Stimulated activated CD4-positive, alpha-beta T cell treated with anti-CD3 and anti-CD28 coated beads, Interleukin-2, amount 100 ng/mL, for 24 hours (primary cell): ENCODE data around the gene GRIN1.
"Not testable (repeated sequence)": the region's sequence is repeated elsewhere in the genome, so short reads cannot be mapped to it uniquely, and the experiment has no call there.

ENCODE experiments used
- DNase-seq, 2 donors: peaks; one replicate each; pipeline ENCODE4 v3.0.0-alpha.2; 2020

The GRIN1 gene

GRCh38 chr9:137111788-137112563, 27.0 kb upstream of the GRIN1 start:
- no peak for DNase-seq

DNA sequence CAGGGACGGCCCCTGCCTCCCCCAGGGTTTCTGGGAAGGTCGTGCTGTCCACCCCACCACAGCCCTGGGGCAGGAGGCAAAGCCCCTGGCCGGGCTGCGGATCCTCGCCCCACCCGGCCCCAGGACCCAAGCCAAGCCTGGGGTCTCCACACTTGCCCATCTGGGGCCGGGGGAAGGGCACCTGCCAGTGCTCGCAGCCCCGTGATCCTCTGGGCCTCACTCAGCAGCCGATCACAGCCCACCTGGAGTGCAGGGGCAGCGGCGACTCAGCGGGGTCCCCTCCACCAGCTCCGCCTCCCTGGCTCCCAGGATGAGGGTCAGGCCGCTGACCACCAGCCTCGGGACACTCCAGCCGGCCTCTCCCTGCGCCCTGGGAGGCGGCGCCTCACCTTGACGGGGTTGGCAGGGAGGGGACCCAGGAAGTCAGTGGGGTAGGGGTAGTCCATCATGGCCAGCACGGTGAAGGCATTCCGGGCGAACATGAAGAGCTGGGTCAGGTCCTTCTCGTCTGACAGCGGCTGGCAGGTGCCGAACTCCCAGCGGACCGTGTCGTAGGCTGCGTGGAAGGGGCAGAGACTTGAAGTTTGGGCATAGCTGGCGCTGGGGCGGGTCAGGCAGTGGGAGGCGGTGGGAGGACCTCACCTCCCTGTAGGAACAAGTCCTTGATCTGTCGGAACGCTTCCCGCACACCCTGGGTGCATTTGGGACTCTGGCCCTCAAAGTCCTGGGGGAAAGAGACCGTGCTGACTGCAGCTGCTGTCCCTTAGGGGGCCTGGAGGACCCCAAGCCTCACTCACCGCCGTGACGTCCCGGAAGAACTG, 26.2 kb upstream of the GRIN1 start:
- no peak for DNase-seq

- peak; percentile 39 to 40 for DNase-seq
These were observed 25.4 kb upstream of the GRIN1 start for GRCh38 chr9:137113385-137114159.

- no peak for DNase-seq
These were observed 24.7 kb upstream of the GRIN1 start for GRCh38 chr9:137114220-137114612.

DNA sequence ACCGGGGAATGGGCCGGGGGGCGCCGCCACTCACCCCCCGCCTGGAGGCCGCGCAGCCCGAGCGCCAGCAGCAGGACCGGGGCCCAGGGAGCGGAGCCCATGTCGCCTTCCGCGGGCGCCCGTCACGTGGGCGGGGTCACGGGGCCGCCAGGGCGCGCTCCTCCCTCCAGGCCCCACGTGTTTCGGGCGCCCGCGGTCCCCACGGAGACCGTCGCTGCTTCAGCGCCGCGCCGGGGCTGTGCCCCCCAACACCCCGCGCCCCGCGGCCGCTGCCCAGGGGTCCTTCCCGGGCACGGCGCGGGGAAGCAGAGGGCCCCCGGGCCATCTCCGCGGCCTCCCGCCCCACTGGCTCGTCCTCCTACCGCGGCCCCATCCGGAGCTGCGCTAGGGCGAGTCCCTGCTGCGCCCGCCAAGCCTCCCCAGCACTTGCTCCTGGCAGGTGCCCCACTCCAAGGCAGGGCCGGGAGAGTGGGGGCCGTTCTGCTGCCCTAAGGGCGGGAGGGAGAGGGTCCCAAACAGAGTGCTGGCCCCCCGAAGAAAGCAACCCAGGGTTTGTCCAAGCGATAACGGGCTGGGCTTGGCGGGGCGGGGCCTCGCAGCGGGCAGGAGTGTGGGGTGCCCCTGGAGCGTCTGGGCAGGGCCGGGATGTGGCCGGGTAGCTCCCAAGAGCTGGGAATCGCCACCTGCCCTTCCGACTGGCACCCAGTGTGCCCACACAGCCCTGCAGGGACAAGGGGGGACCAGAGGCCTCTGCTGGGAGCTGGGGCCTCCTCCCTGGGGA, 24.2 kb upstream of the GRIN1 start, which contains the start of gene DPP7:
DPP7 (minus strand) TSS at position 121 of the 781 bp plus-strand sequence; CDS start at position 101, 20 bp downstream.
- DNase-seq, result peak; percentile 81 to 86

DNA sequence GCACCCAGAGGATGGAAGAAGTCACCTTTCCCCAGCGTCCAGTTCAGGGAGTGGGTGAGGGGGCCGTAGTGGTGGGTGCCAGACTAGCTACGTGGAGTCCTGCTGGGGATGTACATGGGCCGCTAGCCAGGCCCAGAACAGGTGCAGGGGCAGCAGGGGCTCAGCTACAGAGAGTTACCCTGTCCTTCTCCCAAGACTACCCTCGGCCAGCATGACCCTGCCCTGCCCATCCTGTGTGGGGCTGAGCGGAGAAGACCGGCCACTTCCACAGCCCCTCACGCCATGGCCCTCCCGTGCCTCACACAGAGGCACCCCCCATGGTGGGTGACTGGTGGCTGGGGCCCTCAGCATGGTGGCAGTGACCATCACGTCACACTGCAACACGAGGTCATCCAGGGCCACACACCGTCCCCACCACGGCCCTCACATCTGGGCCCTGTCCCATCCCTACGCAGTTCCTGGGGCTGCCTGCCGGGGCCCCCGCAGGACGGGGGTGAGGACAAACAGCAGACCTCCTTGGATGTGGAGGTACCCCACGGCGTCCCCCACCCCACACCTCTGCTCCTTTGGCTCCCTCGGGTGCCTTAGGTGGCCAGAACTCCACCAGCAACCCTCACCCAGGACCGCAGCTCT, 23.4 kb upstream of the GRIN1 start:
- no peak for DNase-seq

DNA sequence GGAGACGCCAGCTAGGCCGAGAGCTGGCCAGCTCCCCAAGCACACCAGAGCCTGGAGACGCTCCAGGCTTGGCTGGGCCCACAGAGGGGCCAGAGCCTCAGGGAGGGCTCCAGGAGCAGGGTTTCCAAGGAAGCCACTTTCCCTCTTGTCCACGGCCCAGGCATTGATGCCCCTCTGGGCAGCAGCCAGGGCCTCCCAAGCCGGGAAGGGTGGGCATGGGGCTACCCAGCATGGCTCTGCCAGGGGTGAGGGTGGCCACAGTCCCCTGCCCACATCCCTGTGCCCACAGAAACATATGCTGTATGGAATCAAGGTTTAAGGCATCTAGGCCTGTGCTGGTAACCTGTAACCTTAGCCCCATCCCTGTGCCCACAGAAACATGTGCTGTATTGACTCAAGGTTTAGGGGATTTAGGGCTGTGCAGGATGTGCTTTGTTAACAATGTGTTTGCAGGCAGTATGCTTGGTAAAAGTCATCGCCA, 22.9 kb upstream of the GRIN1 start:
- no peak for DNase-seq

DNA sequence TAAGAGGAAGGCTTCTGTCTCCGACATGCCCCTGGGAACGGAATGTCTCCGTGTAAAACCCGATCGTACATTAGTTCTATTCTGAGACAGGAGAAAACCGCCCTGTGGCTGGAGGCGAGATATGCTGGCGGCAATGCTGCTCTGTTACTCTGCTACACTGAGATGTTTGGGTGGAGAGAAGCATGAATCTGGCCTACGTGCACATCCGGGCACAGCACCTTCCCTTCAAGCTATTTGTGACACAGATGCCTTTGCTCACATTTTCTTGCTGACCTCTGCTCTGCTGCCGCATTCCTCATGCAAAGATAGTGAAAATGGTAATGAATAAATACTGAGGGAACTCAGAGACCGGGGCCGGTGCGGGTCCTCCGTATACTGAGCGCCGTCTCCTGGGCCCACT, 22.2 kb upstream of the GRIN1 start:
- no peak for DNase-seq

- no peak for DNase-seq
These were observed 21.7 kb upstream of the GRIN1 start for GRCh38 chr9:137117269-137117731.

- DNase-seq, result not testable (repeated sequence)
These were observed 20.8 kb upstream of the GRIN1 start for GRCh38 chr9:137118092-137118603.

GRCh38 chr9:137121927-137122795, 16.8 kb upstream of the GRIN1 start:
- not testable (repeated sequence) for DNase-seq

- not testable (repeated sequence) for DNase-seq
These were observed 16.0 kb upstream of the GRIN1 start for GRCh38 chr9:137122796-137123467.

- DNase-seq, result no peak
These were observed 15.5 kb upstream of the GRIN1 start for GRCh38 chr9:137123468-137123837.

DNA sequence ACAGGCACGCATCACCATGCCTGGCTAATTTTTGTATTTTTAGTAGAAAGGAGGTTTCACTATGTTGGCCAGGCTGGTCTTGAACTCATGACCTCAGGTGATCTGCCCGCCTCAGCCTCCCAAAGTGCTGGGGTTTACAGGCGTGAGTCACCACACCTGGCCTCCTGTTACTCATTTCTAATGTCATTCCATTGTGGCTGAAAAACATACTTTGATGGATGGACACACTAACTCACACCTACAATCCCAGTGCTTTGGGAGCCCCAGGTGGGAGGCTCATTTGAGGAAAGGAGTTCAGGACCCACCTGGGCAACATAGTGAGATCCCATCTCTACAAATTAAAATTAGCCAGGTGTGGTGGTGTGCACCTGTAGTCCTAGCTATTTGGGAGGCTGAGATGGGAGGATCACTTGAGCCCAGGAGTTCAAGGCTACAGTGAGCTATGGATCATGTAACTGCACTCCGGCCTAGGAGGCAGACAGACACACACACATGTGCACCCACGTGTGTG, 14.9 kb upstream of the GRIN1 start:
- not testable (repeated sequence) for DNase-seq

DNA sequence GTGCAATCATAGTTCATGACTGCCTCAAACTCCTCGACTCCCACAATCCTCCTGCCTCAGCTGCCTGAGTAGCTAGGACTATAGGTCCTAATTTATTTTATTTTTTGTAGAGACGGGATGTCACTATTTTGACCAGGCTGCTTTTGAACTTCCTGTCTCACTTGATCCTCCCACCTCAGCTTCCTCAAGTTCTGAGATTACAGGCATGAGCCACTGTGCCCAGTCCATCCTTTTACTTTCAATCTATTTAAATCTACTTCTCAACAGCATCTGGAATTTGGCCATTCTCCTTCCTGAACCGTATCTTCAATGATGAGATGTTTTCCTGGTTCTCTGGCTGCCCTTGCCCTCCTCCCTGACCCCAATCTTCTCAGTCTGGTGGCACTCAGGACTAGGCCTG, 12.2 kb upstream of the GRIN1 start:
- DNase-seq, result no peak

- peak; percentile 40 to 49 for DNase-seq
These were observed 11.4 kb upstream of the GRIN1 start for GRCh38 chr9:137127301-137128157.

DNA sequence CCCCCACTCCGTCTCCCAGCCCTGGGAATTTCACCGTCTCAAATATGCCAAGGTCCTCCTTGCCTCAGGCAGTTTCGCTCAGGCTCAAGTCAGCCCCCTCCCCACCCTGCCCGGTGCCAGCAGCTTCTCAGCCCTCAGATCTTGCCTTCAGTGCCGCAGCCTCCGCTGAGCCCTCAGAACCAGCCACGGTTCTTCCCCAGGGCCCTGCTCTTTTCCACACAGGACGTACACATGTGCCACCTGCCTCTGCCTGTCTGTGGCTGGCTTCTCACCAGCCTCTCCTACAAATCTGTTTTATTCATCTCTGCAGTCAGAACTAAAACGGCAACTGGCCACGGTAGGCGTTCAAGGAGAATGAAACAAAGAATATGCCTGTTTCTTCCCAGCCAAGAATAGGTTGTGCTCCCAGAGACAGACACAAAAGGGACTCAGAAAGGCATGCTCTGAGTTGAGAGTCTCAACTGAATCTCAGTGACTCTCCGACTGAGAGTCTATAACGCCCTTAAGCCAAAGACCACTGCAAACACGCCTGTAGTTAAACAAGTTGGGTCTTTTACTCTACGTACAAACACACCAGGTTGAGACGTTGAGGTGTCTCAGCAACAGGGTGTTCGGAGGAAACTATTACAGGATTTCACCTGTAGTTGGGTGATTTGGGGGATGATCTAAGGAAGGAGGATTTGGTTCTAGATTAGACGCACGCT, 10.6 kb upstream of the GRIN1 start:
- DNase-seq, result peak; percentile 37 to 43
